HG03060 (cell line): ENCODE results near the gene AZI2.

ENCODE experiments used
- ATAC-seq: cut with Tn5 transposase; IDR thresholded peaks from one replicate; pipeline ENCODE4 v1.9.1; 2021; ENCODE audit warnings: low read depth, moderate number of reproducible peaks; ENCODE audit not compliant: unreplicated experiment

Gene AZI2

GRCh38 chr3:28308196-28308595 is 40.4 kb downstream of the AZI2 start:
- no peak for ATAC-seq

GRCh38 chr3:28301688-28302087 is 46.9 kb downstream of the AZI2 start:
- no peak for ATAC-seq

GRCh38 chr3:28300345-28300962 is 48.2 kb downstream of the AZI2 start:
- no peak for ATAC-seq

- no peak for ATAC-seq
These were observed 48.9 kb downstream of the AZI2 start for GRCh38 chr3:28299705-28300104.

- no peak for ATAC-seq
These were observed 52.6 kb downstream of the AZI2 start for GRCh38 chr3:28295898-28296490.

- ATAC-seq, result no peak
These were observed 53.8 kb downstream of the AZI2 start for GRCh38 chr3:28294667-28295413.

- no peak for ATAC-seq
These were observed 56.0 kb downstream of the AZI2 start for GRCh38 chr3:28292622-28293021.

- no peak for ATAC-seq
These were observed 57.0 kb downstream of the AZI2 start for GRCh38 chr3:28291577-28291976.

- ATAC-seq, result no peak
These were observed 57.7 kb downstream of the AZI2 start for GRCh38 chr3:28290863-28291300.

GRCh38 chr3:28287046-28287445 is 61.6 kb downstream of the AZI2 start:
- ATAC-seq, result no peak

- ATAC-seq, result peak; percentile 91
These were observed 62.0 kb downstream of the AZI2 start for GRCh38 chr3:28286595-28286994.

GRCh38 chr3:28280781-28281180 is 67.8 kb downstream of the AZI2 start:
- no peak for ATAC-seq

- ATAC-seq, result no peak
These were observed 68.9 kb downstream of the AZI2 start for GRCh38 chr3:28279770-28280169.

- no peak for ATAC-seq
These were observed 69.7 kb downstream of the AZI2 start for GRCh38 chr3:28278918-28279317.

GRCh38 chr3:28273837-28274236 is 74.8 kb downstream of the AZI2 start:
- no peak for ATAC-seq
